LNCaP clone FGC (cell line): ENCODE results near the gene C16orf89.

Experiments
- DNase-seq: peaks from one replicate; pipeline ENCODE4 v3.0.0-alpha.2; 2011; ENCODE audit warnings: low read depth
- H3K4me3 ChIP-seq: 2 replicates; pipeline ENCODE4 v1.5.1; 2011; ENCODE audit warnings: mild to moderate bottlenecking, low read depth, low read length, control low read depth
- CTCF ChIP-seq: IDR thresholded peaks from 2 replicates; pipeline ENCODE4 v1.5.1; 2012; ENCODE audit warnings: mild to moderate bottlenecking; ENCODE audit not compliant: control insufficient read depth, insufficient read depth; ENCODE audit errors: extremely low read depth

Gene C16orf89

DNA sequence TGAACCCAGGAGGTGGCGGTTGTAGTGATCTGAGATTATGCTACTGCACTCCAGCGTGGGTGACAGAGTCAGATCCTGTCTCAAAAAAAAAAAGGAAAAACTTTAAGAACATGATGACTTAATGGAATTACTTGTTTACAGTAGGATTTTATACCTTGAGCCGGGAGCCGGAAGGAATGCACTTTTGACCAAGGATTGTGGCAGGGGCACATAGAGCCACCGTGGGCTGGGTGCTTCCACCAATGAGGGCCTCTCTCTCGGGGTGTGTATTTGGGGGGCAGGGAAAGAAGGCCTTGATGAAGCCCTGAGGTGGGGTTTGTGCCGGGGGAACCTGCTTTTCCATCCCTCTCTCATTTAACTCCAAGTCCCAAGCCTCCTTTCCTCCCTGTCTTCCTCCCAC is 25.3 kb downstream of the C16orf89 start:
- no peak for DNase-seq
- TF ChIP-seq CTCF: no peak
- H3K4me3 ChIP-seq: no peak overlapping the region

DNA sequence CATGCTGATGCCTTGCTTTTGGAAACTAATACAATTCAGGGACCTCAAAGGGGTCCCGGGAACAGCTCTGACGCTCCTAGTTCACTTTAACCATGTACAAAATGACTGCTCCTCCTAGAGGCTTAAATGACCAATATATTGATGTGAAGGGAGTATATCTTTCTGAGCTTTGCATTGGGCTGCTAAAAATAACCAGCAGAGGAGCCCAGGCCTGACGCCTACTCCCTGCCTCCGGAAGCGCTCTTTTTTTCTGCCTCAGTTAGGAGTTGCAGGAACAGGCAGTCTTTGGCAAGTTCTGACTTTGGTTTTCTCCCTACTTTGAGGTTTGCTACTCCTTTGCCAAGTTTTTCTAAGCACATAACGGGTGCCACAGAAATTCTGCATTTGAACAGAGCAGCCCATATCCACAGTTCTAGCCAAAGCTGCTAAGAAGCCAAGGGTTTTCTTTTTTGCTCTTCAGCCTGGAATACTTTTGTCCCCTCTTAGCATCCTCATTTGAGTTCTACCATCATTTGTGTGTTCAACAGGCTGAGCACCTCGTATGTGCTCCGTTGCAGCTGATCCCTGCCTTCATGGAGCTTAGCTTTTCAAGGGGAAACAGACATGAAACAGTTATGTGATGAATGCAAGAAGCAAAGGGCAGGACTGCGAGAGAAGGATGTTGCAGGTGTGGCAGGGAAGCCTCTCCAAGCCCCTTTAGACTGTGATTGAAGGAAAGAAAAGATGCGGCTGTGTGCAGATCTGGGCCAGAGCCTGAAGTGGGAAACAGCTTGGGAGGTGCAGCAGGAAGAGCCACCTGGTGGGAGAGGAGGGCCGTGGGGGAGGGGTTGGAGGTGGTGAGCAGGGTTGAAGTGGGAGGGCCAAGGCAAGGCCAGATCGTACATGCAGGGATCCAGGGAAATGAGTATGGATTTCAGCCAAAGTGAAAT is 29.3 kb downstream of the C16orf89 start:
- TF ChIP-seq CTCF: no peak
- no peak for DNase-seq
- H3K4me3 ChIP-seq: no peak overlapping the region

DNA sequence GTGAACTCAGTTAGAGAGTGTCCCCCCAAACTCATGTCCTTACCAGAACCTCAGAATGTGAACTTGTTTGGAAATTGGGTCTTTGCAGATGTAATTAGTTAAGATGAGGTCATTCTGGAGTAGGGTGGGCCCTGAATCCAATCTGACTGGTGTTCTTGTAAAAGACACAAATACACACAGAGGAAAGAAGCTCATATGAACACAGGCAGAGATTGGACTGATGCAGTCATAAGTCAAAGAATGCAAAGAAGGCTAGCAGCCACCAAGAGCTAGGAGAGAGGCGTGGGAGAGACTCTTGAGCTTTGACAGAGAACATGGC is 29.9 kb downstream of the C16orf89 start:
- TF ChIP-seq CTCF: no peak
- no peak overlapping the region for H3K4me3 ChIP-seq
- DNase-seq: no peak

GRCh38 chr16:5034167-5034523 is 31.6 kb downstream of the C16orf89 start:
- H3K4me3 ChIP-seq: peak overlapping the region; percentile 79
- DNase-seq: no peak
- TF ChIP-seq CTCF: no peak

- no peak for TF ChIP-seq CTCF
- peak; percentile 58 for DNase-seq
- H3K4me3 ChIP-seq: peak within 1 kb of the TSS; percentile 79
Measured at GRCh38 chr16:5033256-5034166, 32.2 kb downstream of the C16orf89 start, which contains the start of gene NAGPA. Gene NAGPA (minus strand): TSS chr16:5033935. CDS start chr16:5033914, 21 bp downstream.

DNA sequence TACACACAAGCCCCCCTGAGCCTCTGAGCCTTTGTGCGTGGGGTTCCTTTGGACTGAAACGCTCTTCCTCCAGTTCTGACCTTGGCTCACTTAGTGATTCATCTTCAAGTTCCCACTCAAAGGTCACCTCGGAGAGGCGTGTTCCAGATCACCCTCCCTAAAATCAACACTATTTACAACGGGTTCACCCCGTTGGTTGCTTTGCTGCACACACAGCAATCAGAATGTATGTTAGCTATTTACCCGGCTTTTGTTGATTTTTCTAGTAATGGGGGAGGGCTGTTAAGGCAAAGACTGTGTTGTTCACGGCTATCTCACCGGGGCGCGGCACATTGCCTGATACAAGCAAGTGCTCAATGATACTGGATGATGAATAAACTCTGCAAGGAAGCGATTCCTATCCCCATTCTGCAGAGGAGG is 33.0 kb downstream of the C16orf89 start:
- no peak for DNase-seq
- peak overlapping the region; percentile 79 for H3K4me3 ChIP-seq
- no peak for TF ChIP-seq CTCF
